NB4 (cell line): ENCODE results near the gene NCF4.

Experiments used
- DNase-seq: peaks from one replicate; pipeline ENCODE4 v3.0.0; 2010; ENCODE audit warnings: low read depth
- H3K4me3 ChIP-seq: one replicate; pipeline ENCODE4 v1.5.1; 2011; ENCODE audit warnings: mild to moderate bottlenecking, low read depth, low read length, moderate library complexity
- CTCF ChIP-seq: IDR thresholded peaks from one replicate; pipeline ENCODE4 v1.5.1; 2012; ENCODE audit warnings: low read depth, low read length
- MAX ChIP-seq: IDR thresholded peaks from 2 replicates; pipeline ENCODE4 v1.6.1; 2011; ENCODE audit warnings: low read depth, low read length
- MYC ChIP-seq: IDR thresholded peaks from 2 replicates; pipeline ENCODE4 v1.6.1; 2011; ENCODE audit warnings: low read depth, low read length
- POLR2A ChIP-seq: IDR thresholded peaks from 2 replicates; pipeline ENCODE4 v1.6.1; 2011; ENCODE audit warnings: mild to moderate bottlenecking; ENCODE audit not compliant: insufficient read length; ENCODE audit errors: extremely low read depth

Gene NCF4

DNA sequence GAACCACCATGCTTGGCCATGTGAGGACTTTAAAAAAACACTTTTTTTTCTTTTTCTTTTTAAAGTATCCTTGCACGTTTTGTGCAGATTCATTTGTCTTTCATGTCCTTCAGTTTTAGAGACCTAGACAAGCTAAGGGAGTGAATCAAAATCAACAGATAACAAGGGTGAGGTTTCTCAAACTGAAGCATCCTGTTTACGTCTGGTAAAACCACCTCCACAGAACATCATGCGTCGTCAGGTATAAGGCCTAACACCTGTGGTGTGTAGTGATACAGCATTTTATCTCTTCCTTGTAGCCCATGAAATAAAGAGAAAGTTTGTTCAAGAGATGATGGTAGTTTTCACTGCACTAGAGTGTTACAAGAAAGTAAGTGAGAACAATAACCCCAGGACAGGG, 26.4 kb downstream of the NCF4 start:
- TF ChIP-seq MAX (no peak), POLR2A (no peak), CTCF (no peak), MYC (no peak)
- DNase-seq = no peak
- H3K4me3 ChIP-seq = no peak overlapping the region

DNA sequence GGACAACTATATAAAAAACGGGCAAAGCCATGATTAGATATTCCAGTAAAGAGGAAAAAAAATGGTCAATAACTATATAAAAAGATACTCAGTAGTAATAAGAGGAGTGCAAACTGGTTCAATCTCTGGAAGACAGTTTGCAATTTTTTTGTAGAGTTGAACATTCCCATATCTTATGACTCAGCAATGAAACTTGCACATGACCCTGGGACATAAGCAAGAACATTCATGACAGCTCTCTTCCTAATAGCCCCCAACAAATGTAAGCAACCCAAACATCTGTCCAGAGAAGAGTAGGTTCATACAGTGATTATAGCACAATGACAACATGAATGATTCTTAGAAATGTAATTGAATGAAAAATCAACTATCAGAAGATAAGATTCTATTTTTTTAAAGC, 30.8 kb downstream of the NCF4 start:
- no peak overlapping the region for H3K4me3 ChIP-seq
- no peak for DNase-seq
- no peak for TF ChIP-seq CTCF
- no peak for TF ChIP-seq POLR2A
- TF ChIP-seq MAX = no peak
- no peak for TF ChIP-seq MYC

- no peak for DNase-seq
- H3K4me3 ChIP-seq = no peak overlapping the region
- TF ChIP-seq MYC (no peak), MAX (no peak), CTCF (no peak), POLR2A (no peak)
These were observed 31.5 kb downstream of the NCF4 start for GRCh38 chr22:36892292-36892691.

DNA sequence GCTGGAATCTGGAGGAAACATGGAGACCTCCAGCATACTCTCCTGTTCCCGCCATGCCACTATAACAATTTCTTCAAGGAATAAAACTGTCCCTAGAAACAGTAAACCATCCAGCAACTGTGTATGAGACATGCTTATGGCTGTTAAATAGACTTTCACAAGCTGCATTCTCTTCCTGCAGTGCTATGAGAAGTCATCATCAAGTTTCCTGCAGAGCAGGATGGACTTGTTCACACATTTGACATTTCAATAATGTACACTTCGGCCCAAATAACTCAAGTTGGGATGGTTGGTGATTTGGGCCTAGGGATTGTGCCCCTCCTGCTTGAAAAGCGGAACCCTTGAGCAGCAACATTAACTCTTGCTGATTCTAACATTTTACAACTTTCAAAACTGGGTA, 32.5 kb downstream of the NCF4 start:
- DNase-seq = no peak
- TF ChIP-seq CTCF = no peak
- TF ChIP-seq MAX = no peak
- TF ChIP-seq MYC = no peak
- TF ChIP-seq POLR2A = no peak
- no peak overlapping the region for H3K4me3 ChIP-seq

GRCh38 chr22:36894266-36894665, 33.5 kb downstream of the NCF4 start:
- TF ChIP-seq MYC (no peak), CTCF (no peak), POLR2A (no peak), MAX (no peak)
- no peak for DNase-seq
- no peak overlapping the region for H3K4me3 ChIP-seq

DNA sequence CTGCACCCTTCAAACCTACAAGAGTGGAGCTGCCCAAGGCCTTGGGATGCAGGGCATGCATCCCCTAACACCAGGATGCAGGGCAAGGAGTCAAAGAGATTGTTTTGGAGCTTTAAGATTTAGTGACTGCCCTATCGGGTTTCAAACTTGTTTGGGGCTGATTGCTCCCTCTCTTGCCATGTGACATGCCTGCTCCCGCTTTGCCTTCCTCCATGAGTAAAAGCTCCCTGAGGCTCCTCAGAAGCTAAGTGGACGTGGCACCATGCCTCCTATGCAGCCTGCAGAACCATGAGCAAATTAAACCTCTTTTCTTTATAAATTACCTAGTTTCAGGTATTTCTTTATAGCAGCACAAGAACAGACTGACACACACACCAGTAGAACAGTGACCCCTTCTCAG, 36.8 kb downstream of the NCF4 start:
- no peak for DNase-seq
- TF ChIP-seq POLR2A = no peak
- no peak for TF ChIP-seq MYC
- TF ChIP-seq CTCF = no peak
- no peak for TF ChIP-seq MAX

More for the DNA sequence above, 36.8 kb downstream of the NCF4 start:
- H3K4me3 ChIP-seq = no peak overlapping the region
